HEK293 (cell line): ENCODE data around the gene SCAMP5.

Experiments
- CTCF ChIA-PET: fragments of 350-600 bp; formaldehyde crosslinking; extraction: SDS; loops from one replicate; lab custom pipeline; 2021; ENCODE audit warnings: antibody characterized with exemption; lab: Yijun Ruan, JAX
- POLR2A ChIA-PET: fragments of 300-600 bp; formaldehyde crosslinking; extraction: SDS; loops from one replicate; lab custom pipeline; 2020; ENCODE audit warnings: antibody characterized with exemption, inconsistent platforms; lab: Yijun Ruan, JAX
- H3K27ac ChIP-seq: fragments of 200-500 bp; sonication (Bioruptor generic); 2 replicates; pipeline ENCODE4 v1.5.1; 2014; ENCODE audit warnings: low read depth, low read length, control low read depth, inconsistent platforms; ENCODE audit errors: extremely low read depth
- H3K36me3 ChIP-seq, 2 experiments: fragments of 200-500 bp in 1 of 2; sonication (Bioruptor generic) in 1 of 2; 1 replicate in 1 of 2; 2 replicates in 1 of 2; pipeline ENCODE4 v1.5.1; 2014 to 2017; ENCODE audit warnings: inconsistent platforms in 2 of 2, low read length in 2 of 2; ENCODE audit not compliant: control insufficient read depth in 2 of 2, insufficient read depth in 1 of 2
- H3K4me1 ChIP-seq: fragments of 200-500 bp; sonication (Bioruptor generic); 2 replicates; pipeline ENCODE4 v1.5.1; 2014; ENCODE audit warnings: mild to moderate bottlenecking, low read length, inconsistent platforms; ENCODE audit not compliant: control insufficient read depth, insufficient read depth
- H3K4me3 ChIP-seq: 2 replicates; pipeline ENCODE4 v1.5.1; 2011; ENCODE audit warnings: low read depth, mild to moderate bottlenecking, control low read depth, low read length, moderate library complexity
- H3K9me3 ChIP-seq: fragments of 200-500 bp; sonication (Bioruptor generic); 2 replicates; pipeline ENCODE4 v1.5.1; 2014; ENCODE audit warnings: low read depth, low read length, inconsistent platforms; ENCODE audit not compliant: control insufficient read depth, insufficient read depth
- GFI1B ChIP-seq: fragments of 450-650 bp; formaldehyde crosslinking; IDR thresholded peaks from 2 replicates; pipeline ENCODE4 v1.5.1; 2016; ENCODE audit warnings: missing biosample characterization, missing genetic modification characterization
- KLF1 ChIP-seq: fragments of 450-650 bp; formaldehyde crosslinking; IDR thresholded peaks from 2 replicates; pipeline ENCODE4 v1.5.1; 2016; ENCODE audit warnings: missing biosample characterization, missing genetic modification characterization
- MZF1 ChIP-seq: fragments of 450-650 bp; formaldehyde crosslinking; IDR thresholded peaks from 2 replicates; pipeline ENCODE4 v1.5.1; 2017; ENCODE audit warnings: missing biosample characterization, missing genetic modification characterization, borderline replicate concordance
- PRDM1 ChIP-seq: fragments of 450-650 bp; formaldehyde crosslinking; IDR thresholded peaks from 2 replicates; pipeline ENCODE4; 2016; ENCODE audit warnings: missing biosample characterization, missing genetic modification characterization
- SP2 ChIP-seq: fragments of 450-650 bp; formaldehyde crosslinking; IDR thresholded peaks from 2 replicates; pipeline ENCODE4 v1.5.1; 2016; ENCODE audit warnings: missing biosample characterization, missing genetic modification characterization
- TRIM28 ChIP-seq: IDR thresholded peaks from 2 replicates; pipeline ENCODE4 v1.6.1; 2011; ENCODE audit warnings: low read length, control low read depth, borderline replicate concordance
- WT1 ChIP-seq: fragments of 450-650 bp; formaldehyde crosslinking; IDR thresholded peaks from 2 replicates; pipeline ENCODE4 v1.5.1; 2016; ENCODE audit warnings: missing biosample characterization, missing genetic modification characterization
- ZBTB10 ChIP-seq: fragments of 450-650 bp; formaldehyde crosslinking; IDR thresholded peaks from 2 replicates; pipeline ENCODE4 v1.5.1; 2016; ENCODE audit warnings: missing biosample characterization, missing genetic modification characterization
- ZBTB17 ChIP-seq: fragments of 450-650 bp; formaldehyde crosslinking; IDR thresholded peaks from 2 replicates; pipeline ENCODE4 v1.5.1; 2016; ENCODE audit warnings: missing biosample characterization, missing genetic modification characterization
- ZBTB20 ChIP-seq: fragments of 450-650 bp; formaldehyde crosslinking; IDR thresholded peaks from 2 replicates; pipeline ENCODE4 v1.5.1; 2016; ENCODE audit warnings: missing biosample characterization, missing genetic modification characterization
- ZFHX2 ChIP-seq: fragments of 450-650 bp; formaldehyde crosslinking; conservative IDR thresholded peaks from 2 replicates; pipeline ENCODE4 v1.5.1; 2016; ENCODE audit warnings: missing biosample characterization, missing genetic modification characterization
- ZNF157 ChIP-seq: fragments of 450-650 bp; formaldehyde crosslinking; IDR thresholded peaks from 2 replicates; pipeline ENCODE4 v1.5.1; 2016; ENCODE audit warnings: missing biosample characterization, missing genetic modification characterization
- ZNF214 ChIP-seq: fragments of 450-650 bp; formaldehyde crosslinking; IDR thresholded peaks from 2 replicates; pipeline ENCODE4 v1.5.1; 2017; ENCODE audit warnings: missing biosample characterization, mild to moderate bottlenecking, missing genetic modification characterization, borderline replicate concordance
- ZNF223 ChIP-seq: fragments of 450-650 bp; formaldehyde crosslinking; IDR thresholded peaks from 2 replicates; pipeline ENCODE4 v1.5.1; 2016; ENCODE audit warnings: missing biosample characterization, missing genetic modification characterization
- ZNF302 ChIP-seq: fragments of 450-650 bp; formaldehyde crosslinking; IDR thresholded peaks from 2 replicates; pipeline ENCODE4 v1.5.1; 2016; ENCODE audit warnings: missing biosample characterization, missing genetic modification characterization, low read depth
- ZNF341 ChIP-seq: fragments of 450-650 bp; formaldehyde crosslinking; IDR thresholded peaks from 2 replicates; pipeline ENCODE4; 2016; ENCODE audit warnings: low read depth, missing biosample characterization, missing genetic modification characterization
- ZNF362 ChIP-seq: fragments of 450-650 bp; formaldehyde crosslinking; IDR thresholded peaks from 2 replicates; pipeline ENCODE4 v1.5.1; 2016; ENCODE audit warnings: missing biosample characterization, missing genetic modification characterization
- ZNF37A ChIP-seq: fragments of 450-650 bp; IDR thresholded peaks from 2 replicates; pipeline ENCODE4 v1.5.1; 2018; ENCODE audit warnings: missing biosample characterization, missing genetic modification characterization
- ZNF423 ChIP-seq: fragments of 450-650 bp; formaldehyde crosslinking; IDR thresholded peaks from 2 replicates; pipeline ENCODE4 v1.5.1; 2016; ENCODE audit warnings: missing biosample characterization, missing genetic modification characterization
- ZNF514 ChIP-seq: fragments of 450-650 bp; formaldehyde crosslinking; IDR thresholded peaks from 2 replicates; pipeline ENCODE4 v1.5.1; 2016; ENCODE audit warnings: missing biosample characterization, missing genetic modification characterization
- ZNF623 ChIP-seq: fragments of 450-650 bp; formaldehyde crosslinking; IDR thresholded peaks from 2 replicates; pipeline ENCODE4 v1.5.1; 2016; ENCODE audit warnings: missing biosample characterization, missing genetic modification characterization
- ZNF626 ChIP-seq: fragments of 450-650 bp; sonication (Bioruptor Pico); formaldehyde crosslinking; IDR thresholded peaks from 2 replicates; pipeline ENCODE4 v1.5.1; 2018; ENCODE audit warnings: missing biosample characterization, missing genetic modification characterization, inconsistent platforms
- ZNF670 ChIP-seq: fragments of 450-650 bp; formaldehyde crosslinking; IDR thresholded peaks from 2 replicates; pipeline ENCODE4 v1.5.1; 2016; ENCODE audit warnings: missing biosample characterization, missing genetic modification characterization, low read depth
- ZNF707 ChIP-seq: fragments of 450-650 bp; formaldehyde crosslinking; IDR thresholded peaks from 2 replicates; pipeline ENCODE4 v1.5.1; 2016; ENCODE audit warnings: missing biosample characterization, missing genetic modification characterization
- ZNF776 ChIP-seq: fragments of 450-650 bp; formaldehyde crosslinking; IDR thresholded peaks from 2 replicates; pipeline ENCODE4 v1.5.0; 2017; ENCODE audit warnings: missing biosample characterization, missing genetic modification characterization, borderline replicate concordance
- TF ChIP-seq, protein P1 (sequence below): fragments of 450-650 bp; formaldehyde crosslinking; IDR thresholded peaks from 2 replicates; pipeline ENCODE4 v1.5.1; 2016; ENCODE audit warnings: missing biosample characterization, missing genetic modification characterization
- TF ChIP-seq, protein P2 (sequence below): fragments of 450-650 bp; formaldehyde crosslinking; IDR thresholded peaks from 2 replicates; pipeline ENCODE4 v1.5.1; 2016; ENCODE audit warnings: missing biosample characterization, missing genetic modification characterization
- TF ChIP-seq, protein P3 (sequence below): fragments of 450-650 bp; formaldehyde crosslinking; IDR thresholded peaks from 2 replicates; pipeline ENCODE4 v1.5.1; 2016; ENCODE audit warnings: missing biosample characterization, missing genetic modification characterization
- TF ChIP-seq, protein P4 (sequence below): sonication (generic); formaldehyde crosslinking; IDR thresholded peaks from 2 replicates; pipeline ENCODE4 v1.8.1; 2022; ENCODE audit warnings: mild to moderate bottlenecking, moderate library complexity, missing genetic modification reagents

SCAMP5 gene

GRCh38 chr15:74995779-74996765 is 709 bp downstream of the SCAMP5 start:
- no peaks in the 10 kb centered on the region for H3K36me3 ChIP-seq
- H3K4me3 ChIP-seq = peak overlapping the region; percentile 69
- H3K27ac ChIP-seq = no peak overlapping the region
- no peaks in the 10 kb centered on the region; the same call in 1 of the 2 replicates for H3K4me1 ChIP-seq
- ChIA-PET CTCF (interaction anchor here (0.7 to 0.9 kb wide), 2 partner anchors 207 to 312 kb away, joined by 3 to 4 read pairs; no protein-coding TSS in a partner anchor), POLR2A (interaction anchor here (0.7 to 3.0 kb wide), 7 partner anchors 18 to 728 kb away, joined by 3 to 22 read pairs (median 4); partner anchors contain the start of genes C15orf39, FAM219B, PPCDC and RPP25)
- no peaks in the 10 kb centered on the region for H3K9me3 ChIP-seq
- no peak for TF ChIP-seq ZNF623 (tag by site-specific recombination)
- TF ChIP-seq, protein P1, sequence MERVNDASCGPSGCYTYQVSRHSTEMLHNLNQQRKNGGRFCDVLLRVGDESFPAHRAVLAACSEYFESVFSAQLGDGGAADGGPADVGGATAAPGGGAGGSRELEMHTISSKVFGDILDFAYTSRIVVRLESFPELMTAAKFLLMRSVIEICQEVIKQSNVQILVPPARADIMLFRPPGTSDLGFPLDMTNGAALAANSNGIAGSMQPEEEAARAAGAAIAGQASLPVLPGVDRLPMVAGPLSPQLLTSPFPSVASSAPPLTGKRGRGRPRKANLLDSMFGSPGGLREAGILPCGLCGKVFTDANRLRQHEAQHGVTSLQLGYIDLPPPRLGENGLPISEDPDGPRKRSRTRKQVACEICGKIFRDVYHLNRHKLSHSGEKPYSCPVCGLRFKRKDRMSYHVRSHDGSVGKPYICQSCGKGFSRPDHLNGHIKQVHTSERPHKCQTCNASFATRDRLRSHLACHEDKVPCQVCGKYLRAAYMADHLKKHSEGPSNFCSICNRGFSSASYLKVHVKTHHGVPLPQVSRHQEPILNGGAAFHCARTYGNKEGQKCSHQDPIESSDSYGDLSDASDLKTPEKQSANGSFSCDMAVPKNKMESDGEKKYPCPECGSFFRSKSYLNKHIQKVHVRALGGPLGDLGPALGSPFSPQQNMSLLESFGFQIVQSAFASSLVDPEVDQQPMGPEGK = peak; percentile 69
- no peak for TF ChIP-seq ZNF341 (tag by site-specific recombination)
- no peak for TF ChIP-seq ZBTB20 (tag by site-specific recombination)
- TF ChIP-seq PRDM1 = peak; percentile 52; the same call in 1 of the 2 replicates
- no peak for TF ChIP-seq ZNF423 (tag by site-specific recombination)
- TF ChIP-seq ZNF37A (tag by site-specific recombination) = no peak
- TF ChIP-seq ZNF514 = no peak
- no peak for TF ChIP-seq ZNF670 (tag by site-specific recombination)
- TF ChIP-seq ZNF157 (tag by site-specific recombination) = no peak
- no peak for TF ChIP-seq TRIM28
- no peak for TF ChIP-seq ZNF302 (tag by site-specific recombination)
- no peak for TF ChIP-seq ZNF776 (tag by site-specific recombination)
- TF ChIP-seq, protein P2, sequence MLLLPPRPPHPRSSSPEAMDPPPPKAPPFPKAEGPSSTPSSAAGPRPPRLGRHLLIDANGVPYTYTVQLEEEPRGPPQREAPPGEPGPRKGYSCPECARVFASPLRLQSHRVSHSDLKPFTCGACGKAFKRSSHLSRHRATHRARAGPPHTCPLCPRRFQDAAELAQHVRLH (tag by site-specific recombination) = no peak
- TF ChIP-seq, protein P3, sequence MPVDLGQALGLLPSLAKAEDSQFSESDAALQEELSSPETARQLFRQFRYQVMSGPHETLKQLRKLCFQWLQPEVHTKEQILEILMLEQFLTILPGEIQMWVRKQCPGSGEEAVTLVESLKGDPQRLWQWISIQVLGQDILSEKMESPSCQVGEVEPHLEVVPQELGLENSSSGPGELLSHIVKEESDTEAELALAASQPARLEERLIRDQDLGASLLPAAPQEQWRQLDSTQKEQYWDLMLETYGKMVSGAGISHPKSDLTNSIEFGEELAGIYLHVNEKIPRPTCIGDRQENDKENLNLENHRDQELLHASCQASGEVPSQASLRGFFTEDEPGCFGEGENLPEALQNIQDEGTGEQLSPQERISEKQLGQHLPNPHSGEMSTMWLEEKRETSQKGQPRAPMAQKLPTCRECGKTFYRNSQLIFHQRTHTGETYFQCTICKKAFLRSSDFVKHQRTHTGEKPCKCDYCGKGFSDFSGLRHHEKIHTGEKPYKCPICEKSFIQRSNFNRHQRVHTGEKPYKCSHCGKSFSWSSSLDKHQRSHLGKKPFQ (tag by site-specific recombination) = no peak
- peak; percentile 29; the same call in 1 of the 2 replicates for TF ChIP-seq SP2 (tag by site-specific recombination)
- no peak for TF ChIP-seq ZFHX2 (tag by site-specific recombination)
- TF ChIP-seq ZNF626 (tag by site-specific recombination) = no peak
- TF ChIP-seq ZBTB10 (tag by site-specific recombination) = peak; percentile 59
- no peak for TF ChIP-seq KLF1 (tag by site-specific recombination)
- TF ChIP-seq ZNF214 (tag by site-specific recombination) = no peak
- no peak for TF ChIP-seq GFI1B
- TF ChIP-seq ZNF223 (tag by site-specific recombination) = no peak
- TF ChIP-seq MZF1 (tag by site-specific recombination) = no peak
- TF ChIP-seq ZBTB17 (tag by site-specific recombination) = no peak
- TF ChIP-seq WT1 (tag by site-specific recombination) = no peak
- no peak for TF ChIP-seq ZNF362 (tag by site-specific recombination)
- TF ChIP-seq ZNF707 (tag by site-specific recombination) = no peak
- TF ChIP-seq, protein P4, sequence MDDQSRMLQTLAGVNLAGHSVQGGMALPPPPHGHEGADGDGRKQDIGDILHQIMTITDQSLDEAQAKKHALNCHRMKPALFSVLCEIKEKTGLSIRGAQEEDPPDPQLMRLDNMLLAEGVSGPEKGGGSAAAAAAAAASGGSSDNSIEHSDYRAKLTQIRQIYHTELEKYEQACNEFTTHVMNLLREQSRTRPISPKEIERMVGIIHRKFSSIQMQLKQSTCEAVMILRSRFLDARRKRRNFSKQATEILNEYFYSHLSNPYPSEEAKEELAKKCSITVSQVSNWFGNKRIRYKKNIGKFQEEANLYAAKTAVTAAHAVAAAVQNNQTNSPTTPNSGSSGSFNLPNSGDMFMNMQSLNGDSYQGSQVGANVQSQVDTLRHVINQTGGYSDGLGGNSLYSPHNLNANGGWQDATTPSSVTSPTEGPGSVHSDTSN (CRISPR knock-in tag) = no peak
